ENCODE measurements around the gene MAP3K15.

DNA sequence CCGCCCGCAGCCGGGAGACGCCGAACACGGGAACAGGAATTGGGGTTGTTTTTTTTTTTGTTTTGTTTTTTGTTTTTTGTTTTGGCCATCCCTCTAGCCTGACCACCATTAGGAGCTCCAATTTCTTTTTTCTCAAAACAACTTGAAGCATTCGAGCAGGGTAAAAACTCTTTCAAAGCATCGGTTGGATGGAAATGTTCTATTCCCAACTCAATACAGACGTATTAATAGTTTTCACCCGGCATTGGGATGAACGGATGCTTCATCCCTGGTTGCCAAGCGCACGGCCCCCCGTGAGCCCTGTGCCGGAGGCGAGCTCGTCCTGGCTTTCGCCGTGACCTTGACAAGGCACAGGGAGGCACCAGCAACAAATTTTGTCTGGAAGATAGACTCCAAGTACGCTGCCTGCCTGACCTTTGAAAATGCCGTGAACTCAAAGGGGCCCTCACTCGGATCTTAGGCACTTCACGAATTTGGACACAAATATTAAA lies 352 bp upstream of the MAP3K15 start:
- no peak for TF ChIP-seq GATA3 (IDR thresholded peaks at IDR 0.05; ENCODE audit: low read depth, low read length)
- no peak for TF ChIP-seq GATA2 (IDR thresholded peaks at IDR 0.05; ENCODE audit: low read depth, low read length)
